K562 (cell line): ENCODE data around the gene NDUFB10. TPM values are rescaled to one million over a fixed set of nuclear protein-coding genes. Genes with fewer than 3 reads are reported as not detected.

Experiments
- FIP1L1 ChIP-seq: fragments of 200-400 bp; formaldehyde crosslinking; IDR thresholded peaks from 2 replicates; pipeline ENCODE4 v1.6.1; 2018; ENCODE audit warnings: mild to moderate bottlenecking, low read depth, low read length; ENCODE audit not compliant: poor library complexity, severe bottlenecking
- KAT2B ChIP-seq: IDR thresholded peaks from one replicate; pipeline ENCODE4 v1.6.1; 2012; ENCODE audit warnings: low read depth, mild to moderate bottlenecking, control low read depth, inconsistent platforms, low read length, moderate library complexity
- KAT7 ChIP-seq: sonication (generic); formaldehyde crosslinking; IDR thresholded peaks from 2 replicates; pipeline ENCODE4 v1.8.0; 2022; ENCODE audit warnings: missing genetic modification reagents, mild to moderate bottlenecking, borderline replicate concordance
- MTA3 ChIP-seq: fragments of 450-650 bp; formaldehyde crosslinking; IDR thresholded peaks from 2 replicates; pipeline ENCODE4 v1.6.1; 2017; ENCODE audit warnings: mild to moderate bottlenecking, borderline replicate concordance
- NEUROD1 ChIP-seq: fragments of 150-350 bp; IDR thresholded peaks from 2 replicates; pipeline ENCODE4 v1.6.1; 2014; ENCODE audit warnings: borderline replicate concordance, low read length, low read depth; ENCODE audit not compliant: partially characterized antibody
- POLR2AphosphoS2 ChIP-seq: IDR thresholded peaks from 2 replicates; pipeline ENCODE4 v1.6.1; 2012; ENCODE audit warnings: low read length, improper control_type of control experiment
- RBM25 ChIP-seq: fragments of 200-400 bp; formaldehyde crosslinking; IDR thresholded peaks from 2 replicates; pipeline ENCODE4 v1.6.1; 2018; ENCODE audit warnings: low read length, low read depth, moderate library complexity; ENCODE audit not compliant: severe bottlenecking
- SRSF3 ChIP-seq: fragments of 200-400 bp; formaldehyde crosslinking; IDR thresholded peaks from 2 replicates; pipeline ENCODE4 v1.6.1; 2016; ENCODE audit warnings: mild to moderate bottlenecking, low read length, moderate library complexity; ENCODE audit not compliant: insufficient read depth
- SRSF9 ChIP-seq: fragments of 200-400 bp; formaldehyde crosslinking; IDR thresholded peaks from 2 replicates; pipeline ENCODE4 v1.6.1; 2017; ENCODE audit warnings: low read depth, low read length, borderline replicate concordance
- STAG1 ChIP-seq: sonication (generic); formaldehyde crosslinking; IDR thresholded peaks from 2 replicates; pipeline ENCODE4 v1.5.0; 2020; ENCODE audit warnings: missing genetic modification reagents, borderline replicate concordance
- TEAD1 ChIP-seq, 2 experiments: fragments of 450-650 bp in 1 of 2; sonication (generic) in 1 of 2; formaldehyde crosslinking; IDR thresholded peaks; 2 replicates each; pipeline versions ENCODE4 v1.4.0 to v1.8.0; 2020 to 2022; ENCODE audit warnings: mild to moderate bottlenecking in 2 of 2, missing genetic modification reagents in 1 of 2
- TEAD2 ChIP-seq: fragments of 450-650 bp; IDR thresholded peaks from 2 replicates; pipeline ENCODE4 v1.6.1; 2016; ENCODE audit warnings: missing genetic modification characterization, control low read depth, missing compliant biosample characterization
- XRCC3 ChIP-seq: fragments of 450-650 bp; IDR thresholded peaks from 2 replicates; pipeline ENCODE4 v1.6.1; 2017; ENCODE audit warnings: mild to moderate bottlenecking, moderate library complexity
- ZNF121 ChIP-seq: sonication (generic); formaldehyde crosslinking; conservative IDR thresholded peaks from 2 replicates; pipeline ENCODE4 v1.8.0; 2022; ENCODE audit warnings: missing genetic modification reagents
- ZNF324 ChIP-seq: fragments of 250-450 bp; sonication (Bioruptor Pico); IDR thresholded peaks from 2 replicates; pipeline ENCODE4 v1.4.0; 2020; ENCODE audit warnings: mild to moderate bottlenecking
- ZNF408 ChIP-seq: fragments of 250-450 bp; sonication (Bioruptor Pico); IDR thresholded peaks from 2 replicates; pipeline ENCODE4 v1.4.0; 2020; ENCODE audit warnings: low read depth, mild to moderate bottlenecking, moderate library complexity
- polyA plus RNA-seq, 8 experiments: library from polyadenylated mRNA; depleted of rRNA in 4 of 8; stranded (reverse) in 5 of 8; unstranded in 3 of 8; fragments of >200 nt; fragmentation: Nextera tagmentation in 2 of 8; fragmentation: Illumina TruSeq in 1 of 8; extraction: Ambion mirVana in 2 of 8; extraction: Trizol in 1 of 8; gene quantifications; 2 replicates each; pipeline versions ENCODE4 v1.2.1 to v1.2.3, GENCODE V29; 2011 to 2014; ENCODE audit warnings: inconsistent platforms in 1 of 8, missing spikeins in 1 of 8
- total RNA-seq, 7 experiments: library from RNA; depleted of rRNA in 6 of 7; stranded (reverse); fragments of >200 nt in 6 of 7; fragmentation: Illumina TruSeq in 2 of 7; extraction: Trizol in 2 of 7; gene quantifications; 2 replicates each; pipeline versions ENCODE4 v1.2.1 to v1.2.3, GENCODE V29; 2011 to 2021; ENCODE audit warnings: low replicate concordance in 1 of 7
- TF ChIP-seq, protein P1 (sequence below): fragments of 450-650 bp; conservative IDR thresholded peaks from 2 replicates; pipeline ENCODE4 v1.6.1; 2016; ENCODE audit warnings: missing genetic modification characterization, low read depth, mild to moderate bottlenecking, missing compliant biosample characterization, moderate library complexity
- TF ChIP-seq, protein P2 (sequence below): sonication (generic); formaldehyde crosslinking; IDR thresholded peaks from 2 replicates; pipeline ENCODE4 v1.8.1; 2023; ENCODE audit warnings: mild to moderate bottlenecking, missing genetic modification reagents
- TF ChIP-seq, protein P3 (sequence below): sonication (generic); formaldehyde crosslinking; IDR thresholded peaks from 2 replicates; pipeline ENCODE4 v1.8.0; 2022; ENCODE audit warnings: mild to moderate bottlenecking, low read depth, missing genetic modification reagents
- TF ChIP-seq, protein P4 (sequence below): fragments of 450-650 bp; formaldehyde crosslinking; IDR thresholded peaks from 2 replicates; pipeline ENCODE4 v1.4.0; 2020; ENCODE audit warnings: mild to moderate bottlenecking
- TF ChIP-seq, protein P5 (sequence below): sonication (generic); formaldehyde crosslinking; IDR thresholded peaks from 2 replicates; pipeline ENCODE4 v1.8.0; 2023; ENCODE audit warnings: mild to moderate bottlenecking, missing genetic modification reagents

Gene NDUFB10
- total and polyA plus RNA-seq, 9 of the 15 experiments (the other 6 are each of a cell fraction or from before 2014, with no cell fraction given) = 69.3 to 527 (median 161) TPM

DNA sequence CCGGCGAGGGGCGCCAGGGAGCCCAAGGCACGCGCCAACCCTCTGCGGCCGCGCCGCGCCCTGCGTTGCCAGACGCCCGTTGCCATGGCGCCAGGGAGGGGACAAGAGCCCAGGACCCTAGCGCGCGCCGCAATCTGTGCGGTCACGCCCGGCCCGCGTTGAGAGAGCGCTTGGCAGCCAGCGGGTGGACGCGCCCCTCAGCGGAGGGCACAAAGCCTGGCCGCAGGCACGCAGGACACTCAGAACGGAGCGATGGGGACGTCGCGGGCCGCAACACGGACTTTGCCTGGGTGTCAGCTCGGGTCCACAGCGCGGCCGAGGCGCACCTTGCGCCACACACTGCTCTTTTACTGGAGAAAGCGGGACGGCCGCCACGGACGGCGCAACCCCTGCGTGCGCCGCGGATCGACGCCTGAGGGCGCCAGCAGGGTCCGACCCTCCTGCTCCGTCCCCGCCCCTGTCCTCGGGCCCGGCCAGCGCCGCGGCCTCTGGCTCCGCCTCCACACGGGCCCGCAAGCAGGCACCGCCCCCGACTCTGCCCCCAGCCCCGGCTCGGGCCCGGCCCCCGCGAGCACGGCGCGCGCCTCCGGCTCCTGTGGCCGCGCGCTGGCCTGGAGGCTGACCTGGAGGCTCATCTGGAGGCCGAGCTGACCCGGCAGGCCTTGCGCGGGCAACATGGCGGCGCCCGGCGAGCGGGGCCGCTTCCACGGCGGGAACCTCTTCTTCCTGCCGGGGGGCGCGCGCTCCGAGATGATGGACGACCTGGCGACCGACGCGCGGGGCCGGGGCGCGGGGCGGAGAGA is 24.4 kb downstream of the NDUFB10 start, which contains the start of gene GFER (continued):
- TF ChIP-seq, protein P1, sequence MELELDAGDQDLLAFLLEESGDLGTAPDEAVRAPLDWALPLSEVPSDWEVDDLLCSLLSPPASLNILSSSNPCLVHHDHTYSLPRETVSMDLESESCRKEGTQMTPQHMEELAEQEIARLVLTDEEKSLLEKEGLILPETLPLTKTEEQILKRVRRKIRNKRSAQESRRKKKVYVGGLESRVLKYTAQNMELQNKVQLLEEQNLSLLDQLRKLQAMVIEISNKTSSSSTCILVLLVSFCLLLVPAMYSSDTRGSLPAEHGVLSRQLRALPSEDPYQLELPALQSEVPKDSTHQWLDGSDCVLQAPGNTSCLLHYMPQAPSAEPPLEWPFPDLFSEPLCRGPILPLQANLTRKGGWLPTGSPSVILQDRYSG (tag) = no peak
- TF ChIP-seq MTA3 (peak; percentile 73; the same call in 1 of the 2 replicates), ZNF324 (CRISPR knock-in tag) (no peak), TEAD2 (no peak), TEAD1 (CRISPR knock-in tag; IDR thresholded peaks at IDR 0.05) (no peak), POLR2AphosphoS2 (no peak), FIP1L1 (peak; percentile 95), SRSF3 (no peak), STAG1 (CRISPR knock-in tag) (no peak), XRCC3 (no peak), NEUROD1 (peak; percentile 41), KAT2B (no peak), ZNF121 (CRISPR knock-in tag) (no peak), ZNF408 (CRISPR knock-in tag) (no peak), RBM25 (peak; percentile 100), SRSF9 (no peak), KAT7 (peak; percentile 85; the same call in 1 of the 2 replicates)
- TF ChIP-seq, protein P2, sequence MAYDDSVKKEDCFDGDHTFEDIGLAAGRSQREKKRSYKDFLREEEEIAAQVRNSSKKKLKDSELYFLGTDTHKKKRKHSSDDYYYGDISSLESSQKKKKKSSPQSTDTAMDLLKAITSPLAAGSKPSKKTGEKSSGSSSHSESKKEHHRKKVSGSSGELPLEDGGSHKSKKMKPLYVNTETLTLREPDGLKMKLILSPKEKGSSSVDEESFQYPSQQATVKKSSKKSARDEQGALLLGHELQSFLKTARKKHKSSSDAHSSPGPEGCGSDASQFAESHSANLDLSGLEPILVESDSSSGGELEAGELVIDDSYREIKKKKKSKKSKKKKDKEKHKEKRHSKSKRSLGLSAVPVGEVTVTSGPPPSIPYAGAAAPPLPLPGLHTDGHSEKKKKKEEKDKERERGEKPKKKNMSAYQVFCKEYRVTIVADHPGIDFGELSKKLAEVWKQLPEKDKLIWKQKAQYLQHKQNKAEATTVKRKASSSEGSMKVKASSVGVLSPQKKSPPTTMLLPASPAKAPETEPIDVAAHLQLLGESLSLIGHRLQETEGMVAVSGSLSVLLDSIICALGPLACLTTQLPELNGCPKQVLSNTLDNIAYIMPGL (CRISPR knock-in tag) = peak; percentile 76; the same call in 1 of the 2 replicates
- TF ChIP-seq, protein P3, sequence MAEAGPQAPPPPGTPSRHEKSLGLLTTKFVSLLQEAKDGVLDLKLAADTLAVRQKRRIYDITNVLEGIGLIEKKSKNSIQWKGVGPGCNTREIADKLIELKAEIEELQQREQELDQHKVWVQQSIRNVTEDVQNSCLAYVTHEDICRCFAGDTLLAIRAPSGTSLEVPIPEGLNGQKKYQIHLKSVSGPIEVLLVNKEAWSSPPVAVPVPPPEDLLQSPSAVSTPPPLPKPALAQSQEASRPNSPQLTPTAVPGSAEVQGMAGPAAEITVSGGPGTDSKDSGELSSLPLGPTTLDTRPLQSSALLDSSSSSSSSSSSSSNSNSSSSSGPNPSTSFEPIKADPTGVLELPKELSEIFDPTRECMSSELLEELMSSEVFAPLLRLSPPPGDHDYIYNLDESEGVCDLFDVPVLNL (CRISPR knock-in tag) = peak; percentile 78; the same call in 1 of the 2 replicates
- TF ChIP-seq, protein P4, sequence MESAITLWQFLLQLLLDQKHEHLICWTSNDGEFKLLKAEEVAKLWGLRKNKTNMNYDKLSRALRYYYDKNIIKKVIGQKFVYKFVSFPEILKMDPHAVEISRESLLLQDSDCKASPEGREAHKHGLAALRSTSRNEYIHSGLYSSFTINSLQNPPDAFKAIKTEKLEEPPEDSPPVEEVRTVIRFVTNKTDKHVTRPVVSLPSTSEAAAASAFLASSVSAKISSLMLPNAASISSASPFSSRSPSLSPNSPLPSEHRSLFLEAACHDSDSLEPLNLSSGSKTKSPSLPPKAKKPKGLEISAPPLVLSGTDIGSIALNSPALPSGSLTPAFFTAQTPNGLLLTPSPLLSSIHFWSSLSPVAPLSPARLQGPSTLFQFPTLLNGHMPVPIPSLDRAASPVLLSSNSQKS (CRISPR knock-in tag) = no peak
- TF ChIP-seq, protein P5, sequence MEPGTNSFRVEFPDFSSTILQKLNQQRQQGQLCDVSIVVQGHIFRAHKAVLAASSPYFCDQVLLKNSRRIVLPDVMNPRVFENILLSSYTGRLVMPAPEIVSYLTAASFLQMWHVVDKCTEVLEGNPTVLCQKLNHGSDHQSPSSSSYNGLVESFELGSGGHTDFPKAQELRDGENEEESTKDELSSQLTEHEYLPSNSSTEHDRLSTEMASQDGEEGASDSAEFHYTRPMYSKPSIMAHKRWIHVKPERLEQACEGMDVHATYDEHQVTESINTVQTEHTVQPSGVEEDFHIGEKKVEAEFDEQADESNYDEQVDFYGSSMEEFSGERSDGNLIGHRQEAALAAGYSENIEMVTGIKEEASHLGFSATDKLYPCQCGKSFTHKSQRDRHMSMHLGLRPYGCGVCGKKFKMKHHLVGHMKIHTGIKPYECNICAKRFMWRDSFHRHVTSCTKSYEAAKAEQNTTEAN (CRISPR knock-in tag) = 0 out of 2 replicates have a peak, but pooled peaks have one; percentile 15
